Right ventricle myocardium inferior (tissue), 1 donor: ENCODE measurements around the gene KCNT1. TPM values are rescaled to one million over a fixed set of nuclear protein-coding genes. Genes with fewer than 3 reads are reported as not detected.

Source experiments
- ATAC-seq: fragments of 200-7000 bp; cut with Tn5 transposase; one replicate; pipeline ENCODE4 v1.9.1; 2020; ENCODE audit warnings: mild to moderate bottlenecking, moderate library complexity
- DNase-seq: peaks from one replicate; pipeline ENCODE4 v3.0.0; 2021; ENCODE audit errors: missing footprints
- intact Hi-C: fragments of 100-400 bp; cut with DNase I; formaldehyde crosslinking; loops from one replicate; pipeline ENCODE4 v1.11.0; 2022
- total RNA-seq: library from RNA; stranded (reverse); fragmentation: NEBNext Ultra II Directional; extraction: Animal tissue kit (Norgen Biotek cat#: 25700); gene quantifications from one replicate; pipeline ENCODE4 v1.2.1, GENCODE V29; 2021
- donor health status: DM: no; HTN: yes; CAD: no; lungs with severe emphysema.

The KCNT1 gene
- total RNA-seq, 1 donor from 2014 or later: 2.6 TPM

- ATAC-seq (no peak), DNase-seq (no peak)
- intact Hi-C loops: no loop called here
Measured at GRCh38 chr9:135787317-135787716, 85.3 kb downstream of the KCNT1 start.

- ATAC-seq (no peak), DNase-seq (no peak)
- intact Hi-C loops: loop anchor here (2.0 kb wide), 1 partner anchor 43 kb away; no protein-coding TSS in a partner anchor
Measured at GRCh38 chr9:135787776-135788575, 86.0 kb downstream of the KCNT1 start.

GRCh38 chr9:135788576-135789300 lies 86.8 kb downstream of the KCNT1 start:
- ATAC-seq (no peak), DNase-seq (no peak)
- intact Hi-C loops: loop anchor here (2.0 kb wide), 1 partner anchor 44 kb away; no protein-coding TSS in a partner anchor

- intact Hi-C loops: loop anchor here (2.0 kb wide), 1 partner anchor 45 kb away; no protein-coding TSS in a partner anchor
- ATAC-seq (no peak), DNase-seq (no peak)
Measured at GRCh38 chr9:135789838-135790291, 87.9 kb downstream of the KCNT1 start.

- intact Hi-C loops: no loop called here
- DNase-seq (no peak), ATAC-seq (no peak)
Measured at GRCh38 chr9:135790356-135790755, 88.4 kb downstream of the KCNT1 start.

- ATAC-seq: no peak
- DNase-seq: no peak
- intact Hi-C loops: no loop called here
Measured at GRCh38 chr9:135790850-135791249, 88.9 kb downstream of the KCNT1 start.

- DNase-seq (no peak), ATAC-seq (no peak)
- intact Hi-C loops: no loop called here
Measured at GRCh38 chr9:135791431-135792267, 89.7 kb downstream of the KCNT1 start.

- ATAC-seq (no peak), DNase-seq (no peak)
- intact Hi-C loops: no loop called here
Measured at GRCh38 chr9:135792268-135793128, 90.5 kb downstream of the KCNT1 start.

GRCh38 chr9:135793221-135794056 lies 91.5 kb downstream of the KCNT1 start:
- intact Hi-C loops: no loop called here
- ATAC-seq: no peak
- DNase-seq: no peak

- intact Hi-C loops: no loop called here
- DNase-seq (no peak), ATAC-seq (no peak)
Measured at GRCh38 chr9:135794057-135794335, 92.0 kb downstream of the KCNT1 start.

- intact Hi-C loops: no loop called here
- ATAC-seq (no peak), DNase-seq (no peak)
Measured at GRCh38 chr9:135794361-135794885, 92.4 kb downstream of the KCNT1 start.

- intact Hi-C loops: no loop called here
- DNase-seq: no peak
Measured at GRCh38 chr9:135795391-135795790, 93.4 kb downstream of the KCNT1 start.

GRCh38 chr9:135796784-135797485 lies 95.0 kb downstream of the KCNT1 start:
- ATAC-seq: no peak
- intact Hi-C loops: no loop called here
- no peak for DNase-seq

More at GRCh38 chr9:135795391-135795790, 93.4 kb downstream of the KCNT1 start:
- no peak for ATAC-seq

- intact Hi-C loops: loop anchor here (2.0 kb wide), 1 partner anchor 325 kb away; no protein-coding TSS in a partner anchor
- DNase-seq (no peak), ATAC-seq (peak; percentile 89)
Measured at GRCh38 chr9:135797507-135798262, 95.7 kb downstream of the KCNT1 start.

GRCh38 chr9:135798263-135798585 lies 96.2 kb downstream of the KCNT1 start:
- intact Hi-C loops: loop anchor here (2.0 kb wide), 1 partner anchor 325 kb away; no protein-coding TSS in a partner anchor
- no peak for DNase-seq
- no peak for ATAC-seq

- ATAC-seq (no peak), DNase-seq (no peak)
- intact Hi-C loops: loop anchor here (2.0 kb wide), 1 partner anchor 324 kb away; no protein-coding TSS in a partner anchor
Measured at GRCh38 chr9:135799261-135799660, 97.3 kb downstream of the KCNT1 start.
